Hematopoietic multipotent progenitor cell treated with erythropoietin and hydrocortisone succinate and interleukin-3 and kit ligand, for 15 days (in vitro differentiated cells): ENCODE results near the gene SRCAP.
"Not testable (repeated sequence)": the region's sequence is repeated elsewhere in the genome, so short reads cannot be mapped to it uniquely, and the experiment has no call there.

Experiments
- DNase-seq: peaks from one replicate; pipeline ENCODE4 v3.0.0-alpha.2; 2015; ENCODE audit warnings: low spot score

SRCAP gene

DNA sequence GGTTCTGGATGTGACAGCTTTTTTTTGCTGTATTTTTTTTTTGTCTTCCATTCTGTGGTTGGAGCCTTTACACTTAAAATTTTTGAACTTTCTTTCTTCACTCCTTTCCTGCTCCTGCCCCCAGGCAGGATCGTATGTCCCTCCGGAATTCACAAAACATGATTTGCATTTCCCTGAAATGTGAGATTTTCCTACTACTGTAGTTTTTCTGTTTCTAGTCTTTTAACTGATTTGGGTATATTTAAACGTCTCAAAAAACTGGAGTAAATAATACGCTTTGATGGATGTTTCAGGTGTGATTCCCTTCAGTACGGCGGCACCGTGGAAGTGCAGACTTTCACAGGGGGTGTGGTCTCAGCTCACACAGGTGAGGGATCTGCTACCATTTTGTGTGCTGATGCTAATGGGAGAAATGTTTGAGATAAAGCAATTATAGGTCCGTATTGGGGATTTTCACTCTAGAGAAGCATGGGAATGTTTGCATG lies 686 bp downstream of the SRCAP start:
- no peak for DNase-seq

- no peak for DNase-seq
Observed at GRCh38 chr16:30700491-30700890, 1.5 kb downstream of the SRCAP start.

DNA sequence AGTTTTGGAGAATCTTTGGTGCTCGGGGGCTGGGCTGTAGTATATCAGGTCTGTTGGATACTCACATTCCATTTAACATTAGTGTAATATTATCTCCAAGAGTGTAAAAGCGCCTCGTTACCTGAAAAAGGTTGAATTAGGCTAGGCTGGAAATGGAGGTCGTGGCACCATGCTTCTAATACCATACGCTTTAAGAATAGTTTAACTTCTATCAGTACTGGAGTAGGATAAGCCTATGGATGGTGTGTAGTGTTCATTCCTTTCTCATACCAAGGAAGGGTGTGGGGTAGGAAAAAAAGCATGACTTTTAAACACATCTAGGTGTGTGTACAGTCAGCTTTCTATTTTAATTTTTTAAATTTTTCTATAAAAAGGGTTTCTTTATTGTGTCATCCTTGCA lies 2.0 kb downstream of the SRCAP start:
- DNase-seq, result no peak

- DNase-seq, result not testable (repeated sequence)
Observed at GRCh38 chr16:30703071-30703470, 4.1 kb downstream of the SRCAP start.

DNA sequence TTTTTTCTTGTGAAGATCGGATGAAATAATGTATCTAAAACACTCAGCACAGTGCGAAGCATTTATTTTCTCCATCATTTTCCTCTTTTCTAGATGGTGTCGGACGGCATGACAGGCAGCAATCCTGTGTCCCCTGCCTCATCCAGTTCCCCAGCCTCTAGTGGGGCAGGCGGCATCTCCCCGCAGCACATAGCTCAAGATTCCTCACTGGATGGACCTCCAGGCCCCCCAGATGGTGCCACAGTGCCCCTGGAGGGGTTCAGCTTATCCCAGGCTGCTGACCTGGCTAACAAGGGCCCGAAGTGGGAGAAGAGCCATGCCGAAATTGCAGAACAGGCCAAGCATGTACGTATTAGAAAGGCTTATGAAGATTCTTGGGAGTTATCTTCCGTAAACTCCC lies 5.0 kb downstream of the SRCAP start:
- no peak for DNase-seq

GRCh38 chr16:30706046-30706445 lies 7.1 kb downstream of the SRCAP start:
- no peak for DNase-seq

GRCh38 chr16:30710971-30711370 lies 12.0 kb downstream of the SRCAP start:
- DNase-seq, result no peak

- no peak for DNase-seq
Observed at GRCh38 chr16:30711712-30712111, 12.7 kb downstream of the SRCAP start.

DNA sequence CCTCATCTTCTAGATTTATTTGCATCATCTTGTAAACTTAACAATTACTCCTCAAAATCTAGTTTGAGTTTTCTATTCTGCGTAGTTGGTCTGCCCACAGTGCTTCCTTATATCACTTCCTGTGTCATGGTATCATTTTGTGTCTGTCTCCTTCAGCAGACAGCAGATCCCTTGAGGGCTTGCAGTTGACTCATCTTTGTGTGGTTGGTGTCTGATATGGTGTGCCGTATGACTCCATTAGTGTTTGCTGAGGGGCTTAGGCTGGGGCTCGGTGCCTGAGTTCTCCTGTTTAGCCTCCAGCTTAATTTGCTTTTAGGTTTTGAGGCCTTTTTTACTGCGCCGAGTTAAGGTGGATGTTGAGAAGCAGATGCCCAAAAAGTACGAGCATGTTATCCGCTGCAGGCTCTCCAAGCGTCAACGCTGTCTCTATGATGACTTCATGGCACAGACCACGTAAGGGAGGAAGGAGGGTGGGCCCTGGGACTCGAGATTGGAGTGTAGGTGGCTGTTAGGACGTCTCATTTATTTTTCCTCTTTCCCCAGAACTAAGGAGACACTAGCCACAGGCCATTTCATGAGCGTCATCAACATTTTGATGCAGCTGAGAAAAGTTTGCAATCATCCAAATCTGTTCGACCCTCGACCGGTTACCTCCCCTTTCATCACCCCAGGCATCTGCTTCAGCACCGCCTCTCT lies 16.9 kb downstream of the SRCAP start:
- no peak for DNase-seq

DNA sequence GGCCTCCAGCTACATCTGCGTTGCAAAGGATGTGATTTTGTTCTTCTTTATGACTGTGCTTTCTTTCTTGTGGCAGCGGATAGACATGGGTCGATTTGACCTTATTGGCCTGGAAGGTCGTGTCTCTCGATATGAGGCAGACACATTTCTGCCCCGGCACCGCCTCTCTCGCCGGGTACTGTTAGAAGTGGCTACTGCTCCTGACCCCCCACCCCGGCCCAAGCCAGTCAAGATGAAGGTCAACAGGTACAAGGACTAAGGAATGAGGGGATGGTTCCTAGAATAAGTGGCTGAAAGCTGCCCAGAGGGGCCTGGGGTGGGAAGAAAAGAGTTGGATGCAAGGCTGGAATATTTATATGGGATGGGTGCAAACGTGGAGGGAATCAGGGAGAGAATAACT lies 21.1 kb downstream of the SRCAP start:
- no peak for DNase-seq

- no peak for DNase-seq
Observed at GRCh38 chr16:30720694-30721093, 21.7 kb downstream of the SRCAP start.

GRCh38 chr16:30721167-30721566 lies 22.2 kb downstream of the SRCAP start:
- DNase-seq, result no peak

- DNase-seq, result no peak
Observed at GRCh38 chr16:30721606-30722005, 22.6 kb downstream of the SRCAP start.

DNA sequence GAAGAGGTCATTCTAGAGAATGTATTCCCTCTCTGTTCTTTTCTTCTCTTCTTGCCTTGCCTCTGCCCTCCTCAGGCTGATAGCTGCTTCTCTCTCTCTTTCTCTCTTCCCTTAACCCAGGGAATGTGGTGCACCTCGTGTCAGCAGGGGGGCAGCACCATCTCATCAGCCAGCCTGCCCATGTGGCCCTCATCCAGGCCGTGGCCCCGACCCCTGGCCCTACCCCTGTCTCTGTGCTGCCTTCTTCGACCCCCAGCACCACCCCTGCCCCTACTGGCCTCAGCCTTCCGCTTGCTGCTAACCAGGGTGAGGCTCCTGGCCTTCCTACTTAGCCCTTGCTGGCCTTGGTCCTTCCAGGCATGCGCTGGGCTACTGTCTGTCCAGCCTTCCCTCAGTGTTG lies 23.5 kb downstream of the SRCAP start:
- DNase-seq, result no peak

GRCh38 chr16:30722916-30723315 lies 23.9 kb downstream of the SRCAP start:
- DNase-seq, result no peak

GRCh38 chr16:30723725-30724355 lies 24.9 kb downstream of the SRCAP start:
- no peak for DNase-seq

- DNase-seq, result no peak
Observed at GRCh38 chr16:30724641-30725417, 25.9 kb downstream of the SRCAP start.

DNA sequence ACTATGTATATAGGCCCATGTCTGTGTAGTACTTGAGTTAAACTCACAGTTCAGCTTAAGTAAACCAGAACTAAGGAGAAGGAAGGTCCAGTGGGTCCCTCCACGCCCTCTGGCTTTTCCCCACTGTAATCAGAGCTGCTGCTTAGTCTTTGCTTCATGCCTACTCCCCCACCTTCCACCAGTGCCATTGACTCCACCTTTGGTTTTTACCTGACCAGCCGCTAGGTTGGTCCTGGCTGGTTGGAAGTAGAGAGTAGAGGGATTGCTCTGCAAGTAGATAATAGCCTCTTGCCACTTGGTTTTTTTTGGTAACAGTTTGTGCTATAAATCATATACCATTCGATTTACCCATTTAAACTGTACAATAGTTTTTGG lies 26.4 kb downstream of the SRCAP start:
- DNase-seq, result no peak

DNA sequence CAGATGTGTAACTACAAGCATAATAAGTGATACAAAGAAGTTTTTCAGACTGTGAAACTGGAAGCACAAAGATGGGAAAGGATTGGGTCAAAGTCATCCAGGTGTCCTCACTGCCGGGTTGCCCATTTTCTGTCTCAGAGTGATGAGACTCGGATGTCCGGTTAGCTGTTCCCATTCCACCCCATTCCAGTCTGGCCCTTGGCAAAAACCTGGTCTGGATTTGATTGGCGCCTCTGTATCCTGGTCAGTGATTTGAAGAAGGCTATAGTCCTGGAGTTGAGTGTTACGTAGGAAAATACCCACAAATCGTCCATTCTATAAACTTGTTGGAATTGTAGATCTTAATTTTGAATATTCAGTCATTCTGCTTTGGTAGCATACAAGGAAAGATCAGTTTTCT lies 29.4 kb downstream of the SRCAP start:
- no peak for DNase-seq

DNA sequence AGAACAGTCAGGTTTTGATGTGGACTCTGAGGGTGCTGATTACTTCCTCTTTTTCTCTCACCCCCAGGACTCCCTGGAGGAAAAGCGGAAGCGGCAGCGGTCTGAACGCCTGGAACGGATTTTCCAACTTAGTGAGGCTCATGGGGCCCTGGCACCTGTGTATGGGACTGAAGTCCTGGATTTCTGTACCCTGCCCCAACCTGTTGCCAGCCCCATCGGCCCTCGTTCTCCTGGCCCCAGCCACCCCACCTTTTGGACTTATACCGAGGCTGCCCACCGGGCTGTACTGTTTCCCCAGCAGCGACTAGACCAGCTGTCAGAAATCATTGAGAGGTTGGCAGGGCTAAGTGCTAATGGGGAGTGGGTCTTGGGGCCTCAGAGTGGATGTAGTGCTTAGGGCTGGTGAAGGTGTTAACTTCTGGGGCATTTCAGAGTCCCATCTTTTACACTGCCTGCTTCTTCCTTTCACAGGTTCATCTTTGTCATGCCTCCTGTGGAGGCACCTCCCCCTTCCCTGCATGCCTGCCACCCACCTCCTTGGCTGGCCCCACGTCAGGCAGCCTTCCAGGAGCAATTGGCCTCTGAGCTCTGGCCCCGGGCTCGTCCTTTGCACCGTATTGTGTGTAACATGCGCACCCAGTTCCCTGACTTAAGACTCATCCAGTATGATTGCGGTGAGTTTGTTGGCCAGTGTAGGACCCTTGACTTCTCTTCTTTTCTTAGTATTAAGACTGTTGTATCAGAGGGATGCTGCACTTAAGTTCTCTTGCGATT lies 30.1 kb downstream of the SRCAP start:
- DNase-seq, result no peak

GRCh38 chr16:30731411-30731810 lies 32.4 kb downstream of the SRCAP start:
- no peak for DNase-seq
